Activated CD4-positive, alpha-beta T cell treated with anti-CD3 and anti-CD28 coated beads, Interleukin-2, Interleukin-6, amounts not matched to agents 100 ng/mL and 50 ng/mL, durations not matched to agents 16 hours and 8 hours (primary cell): ENCODE results near the gene CPXM1.
"Not testable (repeated sequence)": the region's sequence is repeated elsewhere in the genome, so short reads cannot be mapped to it uniquely, and the experiment has no call there.

ENCODE experiments used
- DNase-seq: peaks from one replicate; pipeline ENCODE4 v3.0.0-alpha.2; 2020

CPXM1 gene

DNA sequence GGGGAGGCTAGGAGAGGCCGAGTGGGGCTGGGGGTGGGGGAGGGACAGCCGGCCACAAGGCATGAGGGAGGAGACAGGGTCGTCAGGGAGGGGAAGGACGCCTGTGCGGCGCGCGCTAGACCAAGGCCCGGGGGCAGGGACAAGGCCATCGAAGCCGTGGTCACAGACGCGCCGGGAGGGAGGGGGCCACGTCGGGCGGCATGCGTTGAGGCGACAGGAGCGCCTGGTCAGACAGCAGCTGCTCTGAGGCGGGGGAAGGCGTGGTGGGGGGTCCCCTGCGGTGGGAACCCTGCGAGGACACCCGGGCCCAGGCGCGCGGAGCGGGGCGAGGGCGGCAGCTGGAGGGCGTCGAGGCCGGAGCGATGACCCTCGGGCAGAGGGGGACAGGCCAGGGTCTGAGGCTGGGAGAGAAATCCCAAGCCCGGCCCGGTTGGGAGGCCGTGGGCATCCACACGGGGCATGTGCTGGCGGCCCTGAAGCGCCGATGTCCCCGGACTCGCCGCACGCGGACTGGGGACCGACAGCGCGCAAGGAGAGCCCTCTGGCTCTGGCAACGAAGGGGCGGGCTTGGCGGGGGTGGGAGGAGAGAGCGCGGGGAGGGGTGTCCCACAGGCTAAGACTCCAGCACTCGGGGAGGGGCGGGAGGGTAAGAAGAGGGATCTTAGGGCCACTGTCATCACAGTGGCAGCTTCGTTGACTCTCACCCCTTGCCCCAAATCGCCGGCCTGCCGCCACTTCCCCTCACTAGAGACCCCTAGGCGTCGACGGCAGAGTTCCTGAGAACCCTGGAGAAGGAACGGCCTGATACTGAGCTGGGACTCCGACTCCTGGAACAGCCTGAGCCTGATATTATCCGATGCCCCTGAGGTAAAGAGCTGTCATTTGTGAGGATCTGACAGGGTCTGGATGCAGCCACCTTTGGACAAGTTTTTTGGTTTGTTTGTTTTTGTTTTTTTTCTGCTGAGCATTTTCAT, 20.8 kb upstream of the CPXM1 start:
- no peak for DNase-seq

DNA sequence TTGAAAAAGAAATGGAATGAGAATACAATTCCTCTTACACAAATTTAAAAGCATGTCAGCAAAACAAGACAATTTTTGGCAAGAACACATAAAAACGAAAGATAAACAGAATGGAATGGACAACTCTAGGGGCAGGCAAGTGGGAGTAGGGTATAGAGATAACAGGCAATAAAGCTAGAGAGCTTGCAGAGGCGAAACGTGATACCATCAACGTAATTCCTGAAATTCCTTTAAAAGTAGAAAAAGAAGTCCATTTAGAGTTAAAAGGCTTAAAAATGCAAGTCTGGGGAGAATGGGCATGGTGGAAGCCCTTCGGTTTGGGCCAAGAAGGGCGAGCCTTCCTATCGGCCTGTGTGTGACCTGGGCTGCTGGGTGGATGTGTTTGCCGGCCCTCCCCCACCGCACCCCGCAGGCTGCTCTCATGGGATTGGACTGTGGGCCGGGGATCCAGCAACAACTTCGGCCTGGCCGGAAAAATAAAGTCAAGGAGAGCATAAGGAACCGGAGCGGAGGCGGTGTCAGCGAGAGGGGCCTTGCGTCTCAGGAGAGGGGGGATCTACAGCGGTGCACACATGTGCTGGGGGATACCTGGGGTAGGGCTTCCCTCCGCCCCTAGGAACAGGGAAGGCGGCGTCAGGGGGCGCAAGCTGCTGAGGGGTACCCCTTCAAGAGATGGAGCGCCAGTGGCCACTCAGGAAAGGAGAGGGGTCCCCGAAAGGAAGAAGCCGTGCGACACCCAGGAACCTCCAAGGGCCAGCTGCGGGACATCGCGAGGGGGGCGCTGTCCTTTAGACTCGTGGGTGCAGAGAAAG, 19.9 kb upstream of the CPXM1 start:
- DNase-seq, result no peak

DNA sequence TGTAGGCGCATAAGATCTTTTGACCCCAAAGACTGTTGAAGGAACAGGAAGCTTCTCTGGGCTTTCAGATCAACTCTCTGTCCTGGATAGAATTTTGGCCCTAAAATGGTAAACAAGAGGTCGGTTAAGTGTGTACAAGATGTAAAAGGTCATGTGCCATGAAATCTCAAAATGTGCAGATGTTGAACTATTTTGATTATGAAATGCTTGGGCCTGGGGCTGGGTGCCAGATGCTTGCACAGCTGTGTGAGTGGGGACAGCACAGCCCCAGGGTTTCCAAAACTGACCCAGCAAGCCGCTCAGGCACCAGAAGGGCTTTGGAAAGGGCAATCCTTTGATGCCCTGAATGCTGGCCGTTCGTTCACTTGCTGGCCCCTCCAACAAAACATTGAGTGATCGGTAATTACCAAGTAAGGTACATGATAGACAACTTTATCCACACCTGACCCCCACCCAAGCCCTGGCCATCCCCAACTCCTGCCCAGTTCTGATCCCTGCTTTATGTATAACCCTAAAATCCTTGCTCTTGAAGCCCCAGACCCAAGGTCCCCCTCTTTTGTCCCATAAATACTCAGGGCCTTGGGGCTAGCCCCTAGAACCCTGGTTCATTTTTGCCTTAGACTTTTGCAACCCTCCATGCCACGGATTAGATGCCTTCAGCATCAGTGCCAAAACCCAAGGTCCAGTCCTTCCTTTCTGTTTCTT, 17.6 kb upstream of the CPXM1 start:
- no peak for DNase-seq

DNA sequence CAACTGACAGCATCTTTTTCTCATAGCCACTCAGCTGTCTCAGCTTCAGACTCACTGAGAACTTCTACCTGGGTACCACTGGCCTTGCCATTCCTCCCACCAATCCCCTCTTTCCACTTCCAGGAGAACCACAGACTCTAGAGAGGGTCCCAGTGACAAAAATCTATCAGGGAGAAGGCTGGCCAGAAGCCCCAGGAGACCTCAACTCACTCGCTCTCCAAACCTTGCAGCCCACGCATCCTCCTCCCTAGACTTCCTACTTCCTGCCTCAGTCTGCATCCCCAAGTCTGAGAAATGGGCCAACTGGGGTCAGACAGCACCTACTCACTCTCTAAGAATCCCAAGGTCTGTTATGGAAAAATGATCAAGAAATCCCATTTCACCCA, 16.9 kb upstream of the CPXM1 start:
- DNase-seq, result no peak

DNA sequence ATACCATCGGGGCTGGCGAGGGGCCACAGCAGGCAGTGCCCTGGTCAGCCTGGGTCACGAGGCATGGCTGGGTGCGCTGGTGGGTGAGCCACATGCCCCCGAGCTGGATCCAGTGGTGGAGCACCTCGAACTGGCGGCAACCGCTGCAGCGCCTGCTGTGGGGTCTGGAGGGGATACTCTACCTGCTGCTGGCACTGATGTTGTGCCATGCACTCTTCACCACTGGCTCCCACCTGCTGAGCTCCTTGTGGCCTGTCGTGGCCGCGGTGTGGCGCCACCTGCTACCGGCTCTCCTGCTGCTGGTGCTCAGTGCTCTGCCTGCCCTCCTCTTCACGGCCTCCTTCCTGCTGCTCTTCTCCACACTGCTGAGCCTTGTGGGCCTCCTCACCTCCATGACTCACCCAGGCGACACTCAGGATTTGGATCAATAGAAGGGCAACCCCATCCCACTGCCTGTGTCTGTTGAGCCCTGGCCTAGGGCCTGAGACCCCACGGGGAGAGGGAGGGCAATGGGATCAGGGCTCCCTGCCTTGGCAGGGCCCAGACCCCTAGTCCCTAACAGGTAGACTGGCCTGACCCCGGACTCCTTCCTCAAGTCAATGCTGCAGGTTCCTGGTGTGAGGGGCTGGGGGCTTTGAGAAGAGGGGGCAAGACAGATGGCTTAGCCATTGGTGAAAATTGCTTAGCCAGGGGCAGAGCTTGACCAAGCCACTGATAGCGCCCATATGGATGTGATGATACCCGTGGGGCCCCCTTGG, 16.3 kb upstream of the CPXM1 start:
- DNase-seq, result no peak

DNA sequence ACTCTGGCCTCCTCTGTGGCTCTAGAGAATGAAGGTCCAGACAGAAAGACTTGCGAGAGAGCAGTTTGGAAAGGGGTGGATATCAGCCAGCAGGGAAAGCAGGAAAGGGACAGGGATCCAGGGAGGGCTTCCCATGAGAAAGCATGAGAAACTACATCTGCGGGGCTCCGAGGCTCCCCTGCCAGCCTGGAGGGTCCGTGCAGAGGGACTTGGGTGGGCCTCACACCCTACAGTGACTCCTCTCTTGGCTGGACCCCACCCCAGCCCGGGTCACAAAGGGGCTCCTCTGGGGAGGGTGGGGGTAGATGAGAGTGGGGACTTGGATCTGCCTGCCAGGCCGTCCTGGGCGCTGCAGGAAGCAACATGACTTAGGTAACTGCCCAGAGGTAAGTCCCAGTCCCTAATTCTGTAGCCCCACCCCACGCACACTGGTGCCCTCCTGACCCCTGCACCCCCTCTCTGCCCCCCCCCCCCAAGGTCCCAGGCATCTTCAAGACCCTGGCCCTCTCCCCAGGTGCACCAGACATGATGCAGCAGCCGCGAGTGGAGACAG, 15.7 kb upstream of the CPXM1 start, which contains the start of gene TMEM239:
Gene TMEM239, plus strand, starts transcription at position 335 of the 553 bp plus-strand sequence. Its CDS starts 191 bp downstream, at position 526.
- DNase-seq, result no peak

DNA sequence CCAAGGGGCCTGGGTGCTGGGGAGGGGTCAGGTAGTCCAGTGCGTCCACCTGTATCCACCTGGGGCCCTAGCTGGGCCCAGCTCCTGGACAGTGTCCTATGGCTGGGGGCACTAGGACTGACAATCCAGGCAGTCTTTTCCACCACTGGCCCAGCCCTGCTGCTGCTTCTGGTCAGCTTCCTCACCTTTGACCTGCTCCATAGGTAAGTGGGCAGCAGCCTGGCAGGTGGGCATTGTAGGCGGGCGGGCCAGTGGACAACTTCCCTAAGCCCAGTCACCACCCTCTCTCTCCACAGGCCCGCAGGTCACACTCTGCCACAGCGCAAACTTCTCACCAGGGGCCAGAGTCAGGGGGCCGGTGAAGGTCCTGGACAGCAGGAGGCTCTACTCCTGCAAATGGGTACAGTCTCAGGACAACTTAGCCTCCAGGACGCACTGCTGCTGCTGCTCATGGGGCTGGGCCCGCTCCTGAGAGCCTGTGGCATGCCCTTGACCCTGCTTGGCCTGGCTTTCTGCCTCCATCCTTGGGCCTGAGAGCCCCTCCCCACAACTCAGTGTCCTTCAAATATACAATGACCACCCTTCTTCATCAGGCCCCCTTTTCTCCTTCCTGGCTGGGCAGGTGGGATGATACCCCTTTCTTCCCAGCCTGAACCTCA, 14.9 kb upstream of the CPXM1 start:
- DNase-seq, result no peak

DNA sequence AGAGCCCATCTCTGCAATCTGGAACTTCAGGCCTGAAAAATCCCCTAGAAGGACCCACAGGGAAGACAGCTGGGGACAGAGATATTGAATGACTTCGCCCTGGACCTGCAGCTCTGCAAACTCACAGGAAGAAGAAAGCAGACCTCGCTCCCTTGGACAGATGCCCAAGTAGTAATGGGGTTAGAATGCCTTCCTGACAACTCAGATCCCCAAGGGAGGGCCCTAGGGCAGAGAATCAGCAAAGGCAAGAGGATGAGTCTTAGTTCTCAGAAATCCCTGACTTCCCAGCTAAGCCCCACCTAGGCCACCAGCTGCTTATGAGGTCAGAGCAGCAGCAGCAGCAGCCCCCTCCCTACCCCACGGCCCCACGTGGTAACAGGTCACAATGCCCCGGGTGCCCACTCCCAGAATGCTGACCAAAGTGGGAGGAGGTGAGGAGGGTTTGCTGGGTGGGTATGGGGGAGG, 14.2 kb upstream of the CPXM1 start, which contains the start of gene C20orf141:
Gene C20orf141, plus strand, starts transcription at position 401 of the 465 bp plus-strand sequence. CDS start 198 bp downstream, outside the sequence.
- no peak for DNase-seq

DNA sequence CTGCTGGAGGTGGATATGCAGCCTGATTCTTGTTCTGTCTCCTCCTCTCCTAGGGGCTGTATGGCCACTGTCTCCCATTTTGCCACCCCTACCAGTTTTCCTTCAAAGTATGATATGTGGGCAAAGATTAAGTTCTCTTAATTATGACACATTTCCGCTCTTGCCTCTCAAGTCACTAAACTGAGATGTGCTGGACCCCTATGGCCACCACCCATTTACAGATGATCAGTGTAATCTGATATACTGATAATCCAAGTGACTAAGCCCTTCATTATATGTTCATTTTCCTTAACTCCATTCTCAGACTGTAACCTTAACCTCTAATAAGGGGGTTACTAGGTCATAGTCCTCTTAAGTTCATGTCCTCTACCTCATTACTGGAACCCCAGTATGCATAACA, 13.6 kb upstream of the CPXM1 start:
- DNase-seq, result no peak

DNA sequence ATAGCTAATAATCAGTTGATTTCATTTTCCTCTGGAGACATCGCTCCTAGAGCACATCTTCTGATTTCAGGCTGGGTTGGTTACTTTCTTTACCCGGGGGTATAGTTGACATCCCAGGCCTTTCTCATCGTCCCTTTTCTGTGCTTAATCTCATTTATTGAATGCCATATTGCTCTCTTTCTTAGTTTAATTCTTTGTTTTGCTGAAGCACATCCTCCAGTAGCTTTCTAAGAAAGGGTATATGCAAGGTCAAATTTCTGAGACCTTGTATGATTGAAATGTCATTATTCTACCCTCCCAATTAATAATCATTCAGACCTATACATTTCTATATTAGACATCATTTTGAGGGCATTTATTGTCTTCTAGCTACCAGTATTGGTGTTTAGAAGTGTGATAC, 11.8 kb upstream of the CPXM1 start:
- DNase-seq, result no peak

DNA sequence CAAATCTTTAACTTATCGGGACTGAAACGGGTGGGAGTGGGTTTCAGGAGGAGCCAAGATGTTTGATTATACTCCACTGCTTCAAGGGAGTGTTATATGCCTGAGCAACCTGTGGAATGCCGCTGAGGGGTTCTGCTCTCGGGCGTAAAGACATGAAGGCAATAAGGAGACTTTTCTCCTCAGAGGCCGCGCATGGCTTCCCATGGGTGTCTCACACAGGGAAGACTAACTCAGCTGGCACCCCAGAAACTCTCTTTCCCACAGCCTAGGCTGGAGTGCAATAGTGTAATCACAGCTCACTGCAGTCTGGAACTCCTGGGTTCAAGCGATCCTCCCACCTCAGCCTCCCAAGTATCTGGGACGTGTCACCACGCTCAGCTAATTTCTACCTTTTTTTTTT, 9.3 kb upstream of the CPXM1 start:
- DNase-seq, result no peak

DNA sequence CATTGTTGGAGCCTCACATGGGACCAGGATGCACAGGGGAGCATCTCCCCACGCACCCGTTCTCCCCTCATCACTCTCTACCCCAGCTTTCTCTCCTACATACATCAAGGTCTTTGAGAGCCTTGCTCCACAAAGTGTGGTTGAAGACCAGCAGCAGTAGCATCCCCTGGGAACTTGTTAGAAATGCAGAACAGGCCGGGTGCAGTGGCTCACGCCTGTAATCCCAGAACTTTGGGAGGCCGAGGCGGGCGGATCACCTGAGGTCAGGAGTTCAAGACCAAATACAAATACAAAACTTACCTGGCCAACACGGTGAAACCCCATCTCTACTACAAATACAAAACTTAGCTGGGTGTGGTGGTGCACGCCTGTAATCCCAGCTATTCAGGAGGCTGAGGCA, 7.5 kb upstream of the CPXM1 start:
- not testable (repeated sequence) for DNase-seq

DNA sequence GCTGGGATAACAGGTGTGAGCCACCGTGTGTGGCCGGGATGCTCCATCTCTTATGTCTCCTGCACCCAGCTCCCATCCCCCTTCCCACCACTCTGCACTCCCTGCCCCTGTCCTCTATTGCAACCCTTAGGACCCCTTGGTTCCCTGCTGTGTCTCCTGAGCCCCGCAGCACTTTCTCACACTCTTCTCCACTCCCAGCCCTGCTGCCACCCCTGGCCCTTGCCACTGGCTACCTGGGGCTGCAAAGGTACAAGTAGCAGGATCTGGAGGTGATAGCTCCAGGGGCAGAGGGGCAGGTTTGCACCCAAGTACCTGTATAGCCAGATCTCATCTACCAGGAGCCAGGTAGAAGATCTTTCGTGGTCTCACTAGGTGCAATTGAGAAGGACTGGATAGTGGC, 6.6 kb upstream of the CPXM1 start:
- no peak for DNase-seq

DNA sequence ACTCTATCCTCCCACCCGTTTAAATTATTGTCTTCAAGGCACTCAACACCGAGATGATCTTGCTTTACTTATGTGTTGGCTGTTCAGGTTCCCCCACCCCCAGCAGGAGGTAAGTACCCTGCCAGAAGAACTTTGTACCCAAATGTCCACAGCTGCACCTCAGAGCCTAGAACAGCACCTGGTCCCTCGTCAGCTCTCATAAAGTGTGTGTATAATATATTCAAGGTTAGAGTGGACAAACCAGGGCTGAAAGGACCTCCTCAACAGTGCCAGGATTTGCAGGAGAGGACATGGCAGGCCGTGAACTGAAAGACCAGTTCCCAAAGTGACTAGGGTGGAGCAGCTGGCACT, 5.9 kb upstream of the CPXM1 start:
- no peak for DNase-seq

DNA sequence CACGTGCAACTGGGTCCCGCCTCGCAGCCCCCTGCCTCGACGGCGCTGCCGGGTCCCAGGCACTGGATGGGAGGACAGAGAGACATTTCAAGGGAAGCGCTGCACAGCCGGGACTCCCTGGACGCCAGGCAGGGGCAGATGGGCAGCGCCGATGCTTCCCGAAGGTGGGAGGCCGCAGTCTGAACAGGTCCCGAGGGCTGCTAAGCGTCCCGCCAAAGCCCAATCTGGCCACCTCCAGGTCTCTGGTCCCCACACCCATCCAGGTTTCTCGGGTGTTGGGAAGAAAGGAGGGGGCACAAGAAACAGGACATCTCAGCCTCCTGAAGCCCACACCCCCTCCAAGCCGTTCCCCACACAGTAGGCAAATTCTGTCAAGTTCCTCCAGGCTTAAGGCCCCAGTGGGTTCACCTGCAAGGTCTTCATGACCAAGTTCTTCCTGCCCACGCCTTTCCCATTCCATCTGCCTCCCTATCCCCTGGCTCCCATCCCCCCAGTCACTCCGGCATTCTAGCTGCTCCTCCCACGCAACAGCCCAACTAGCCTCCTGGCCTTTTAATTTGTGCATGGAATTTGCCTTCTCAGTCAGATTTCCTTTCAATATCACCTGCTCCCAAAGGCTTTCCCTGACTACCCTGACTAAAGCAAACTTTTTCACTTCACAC, 5.4 kb upstream of the CPXM1 start:
- no peak for DNase-seq

DNA sequence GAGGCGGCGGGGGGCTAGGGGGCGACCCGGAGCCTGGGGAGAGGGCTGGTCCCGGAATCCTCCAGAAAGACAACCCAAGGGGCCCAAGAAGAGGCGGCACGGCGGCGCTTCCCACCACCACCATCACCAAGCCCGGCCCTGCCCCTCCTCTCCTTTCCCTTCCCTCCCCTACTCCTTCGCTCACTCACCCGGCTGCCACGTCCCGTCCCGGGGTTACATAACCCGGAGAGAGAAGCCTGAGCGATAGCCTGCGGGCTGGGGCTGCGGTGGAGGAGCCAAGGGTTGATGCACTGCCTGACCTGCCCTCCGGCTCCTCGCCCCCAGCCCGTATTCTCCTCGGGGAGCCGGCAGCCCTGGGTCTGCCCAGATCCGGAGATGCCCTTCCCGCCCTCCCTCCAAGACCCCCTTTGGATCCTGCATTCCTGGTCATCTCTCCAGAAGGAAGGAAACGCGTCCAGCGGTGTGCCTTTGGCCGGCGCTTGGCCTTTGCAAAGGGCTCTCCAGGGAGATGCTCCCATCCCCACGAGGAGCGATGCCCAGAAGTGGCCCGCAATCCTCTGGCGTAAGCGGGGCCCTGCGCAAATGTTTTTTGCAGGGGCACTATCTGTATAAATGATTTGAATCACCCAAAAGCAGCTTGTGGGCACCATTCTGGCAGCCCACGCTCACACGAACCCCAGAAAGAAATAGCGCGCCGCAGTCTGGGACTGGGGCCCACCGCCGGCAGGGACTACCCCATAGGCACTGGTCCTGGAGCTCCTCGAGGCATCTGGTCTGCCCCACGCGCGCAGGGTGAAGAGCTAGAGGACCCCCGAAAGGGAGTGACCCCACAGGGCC, 4.6 kb upstream of the CPXM1 start:
- DNase-seq, result no peak

DNA sequence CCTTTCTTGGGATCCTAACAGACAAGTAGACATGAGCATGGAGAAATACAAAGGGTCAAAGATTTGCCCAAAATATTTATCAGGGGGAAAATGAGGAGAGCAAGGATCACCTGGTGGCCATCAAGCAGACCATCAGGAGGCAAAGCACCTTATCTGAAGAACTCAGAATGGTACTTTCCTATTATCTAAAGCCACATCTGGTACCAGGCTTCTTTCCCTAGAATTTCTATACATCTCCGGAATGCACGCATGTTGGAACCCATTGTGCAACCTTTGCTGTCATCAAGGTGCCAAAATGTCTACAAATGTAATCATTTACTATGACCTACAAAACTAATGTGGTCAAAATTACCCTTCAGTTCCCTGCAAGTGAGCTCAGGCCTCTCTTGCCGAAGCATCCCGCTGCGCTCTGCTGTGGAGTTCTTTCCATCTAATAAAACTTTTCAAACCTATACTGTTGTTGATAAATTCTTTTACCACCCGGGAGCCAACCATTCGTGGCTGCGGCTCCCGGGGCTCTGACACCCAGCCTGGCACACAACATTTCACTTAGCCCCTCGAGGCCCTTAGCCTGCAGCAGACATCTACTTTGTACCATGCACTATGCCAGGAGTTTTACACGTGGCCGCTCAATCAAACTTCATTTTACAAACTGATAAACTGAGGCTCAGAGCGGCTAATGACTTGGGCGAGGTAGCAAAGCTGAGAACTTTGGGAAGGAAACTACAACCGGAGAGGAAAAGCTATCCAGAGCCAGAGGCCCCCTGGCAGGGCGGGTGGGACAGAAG, 3.8 kb upstream of the CPXM1 start:
- no peak for DNase-seq

DNA sequence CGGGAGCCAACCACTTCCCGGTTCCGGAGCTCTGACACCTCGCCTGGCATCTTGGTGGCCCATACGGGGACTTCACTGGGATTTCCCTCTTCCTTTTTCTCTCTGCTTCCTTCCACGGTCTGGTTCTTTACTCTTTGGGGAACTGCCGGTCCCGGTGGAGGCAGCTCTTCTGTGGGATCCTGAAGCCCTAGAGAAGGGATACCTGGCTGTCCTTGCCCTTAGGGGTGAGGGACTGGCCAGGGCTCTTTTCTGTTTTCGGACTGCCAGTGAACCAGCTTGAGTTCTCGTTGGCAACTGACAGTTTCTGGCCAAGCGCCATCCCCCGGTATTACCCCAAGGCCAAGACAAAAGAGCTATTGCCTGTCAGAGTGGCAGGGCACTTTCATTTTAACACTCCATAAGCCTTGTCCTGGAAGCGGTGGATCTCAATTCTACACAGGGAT, 880 bp upstream of the CPXM1 start:
- no peak for DNase-seq
